Measurements from ENCODE around the gene GGT5. TPM values are rescaled to one million over a fixed set of nuclear protein-coding genes. Genes with fewer than 3 reads are reported as not detected.
A peak's percentile ranks its signal among the peaks of the same experiment; 100 is the strongest.

Gene GGT5
- total RNA-seq, 2 experiments from 2014 or later = not detected

DNA sequence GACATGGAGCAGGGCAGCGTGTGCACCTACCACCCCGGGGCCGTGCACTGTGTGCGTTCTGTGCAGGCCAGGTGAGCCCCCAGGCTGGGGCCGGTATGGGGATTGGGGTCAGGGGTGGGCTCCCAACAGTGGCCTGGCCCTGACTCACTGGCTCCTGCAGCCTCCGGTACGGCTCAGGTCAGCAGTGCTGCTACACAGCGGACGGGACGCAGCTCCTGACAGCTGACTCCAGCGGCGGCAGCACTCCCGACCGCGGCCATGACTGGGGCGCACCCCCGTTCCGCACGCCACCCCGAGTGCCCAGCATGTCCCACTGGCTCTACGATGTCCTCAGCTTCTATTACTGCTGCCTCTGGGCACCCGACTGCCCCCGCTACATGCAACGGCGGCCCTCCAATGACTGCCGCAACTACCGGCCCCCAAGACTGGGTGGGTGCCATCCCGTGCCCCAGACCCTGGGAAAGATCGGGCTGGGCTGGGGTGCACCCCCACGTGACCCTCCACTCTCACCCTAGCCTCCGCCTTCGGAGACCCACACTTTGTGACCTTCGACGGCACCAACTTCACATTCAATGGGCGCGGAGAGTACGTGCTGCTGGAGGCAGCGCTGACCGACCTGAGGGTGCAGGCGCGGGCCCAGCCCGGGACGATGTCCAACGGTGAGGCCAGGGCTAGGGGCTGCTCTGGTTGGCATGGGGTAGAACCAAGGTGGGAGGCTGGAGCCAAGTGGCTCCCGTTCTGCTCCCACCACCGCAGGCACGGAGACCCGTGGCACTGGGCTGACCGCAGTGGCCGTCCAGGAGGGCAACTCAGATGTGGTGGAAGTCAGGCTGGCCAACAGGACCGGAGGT, 59.2 kb downstream of the GGT5 start:
- H3K4me3 Mint-ChIP-seq = no peak overlapping the region
- TF ChIP-seq, protein P1, sequence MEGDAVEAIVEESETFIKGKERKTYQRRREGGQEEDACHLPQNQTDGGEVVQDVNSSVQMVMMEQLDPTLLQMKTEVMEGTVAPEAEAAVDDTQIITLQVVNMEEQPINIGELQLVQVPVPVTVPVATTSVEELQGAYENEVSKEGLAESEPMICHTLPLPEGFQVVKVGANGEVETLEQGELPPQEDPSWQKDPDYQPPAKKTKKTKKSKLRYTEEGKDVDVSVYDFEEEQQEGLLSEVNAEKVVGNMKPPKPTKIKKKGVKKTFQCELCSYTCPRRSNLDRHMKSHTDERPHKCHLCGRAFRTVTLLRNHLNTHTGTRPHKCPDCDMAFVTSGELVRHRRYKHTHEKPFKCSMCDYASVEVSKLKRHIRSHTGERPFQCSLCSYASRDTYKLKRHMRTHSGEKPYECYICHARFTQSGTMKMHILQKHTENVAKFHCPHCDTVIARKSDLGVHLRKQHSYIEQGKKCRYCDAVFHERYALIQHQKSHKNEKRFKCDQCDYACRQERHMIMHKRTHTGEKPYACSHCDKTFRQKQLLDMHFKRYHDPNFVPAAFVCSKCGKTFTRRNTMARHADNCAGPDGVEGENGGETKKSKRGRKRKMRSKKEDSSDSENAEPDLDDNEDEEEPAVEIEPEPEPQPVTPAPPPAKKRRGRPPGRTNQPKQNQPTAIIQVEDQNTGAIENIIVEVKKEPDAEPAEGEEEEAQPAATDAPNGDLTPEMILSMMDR (IDR thresholded peaks at IDR 0.05) = no peak
- intact Hi-C loops (cut with DNase I, micrococcal nuclease) = loop anchor here in 1 of 2 experiments (10.0 kb wide), 1 partner anchor 59 kb away; the partner anchor contains the start of gene GGT5
- Histone ChIP-seq H3K27me3 (ENCODE audit: control insufficient read depth in 1 of 2, insufficient read depth in 2 of 2, low read length in 2 of 2) (no peaks in the 10 kb centered on the region), H3K27ac (ENCODE audit: low read depth in 1 of 2, low read length in 2 of 2) (no peak overlapping the region), H3K9me3 (ENCODE audit: control insufficient read depth in 1 of 2, insufficient read depth in 1 of 2, low read length in 2 of 2) (no peaks in the 10 kb centered on the region), H3K36me3 (ENCODE audit: insufficient read depth, low read length) (no peaks in the 10 kb centered on the region), H3K4me3 (ENCODE audit: low read length) (no peak overlapping the region), H3K4me1 (ENCODE audit: insufficient read depth, low read length) (peaks cover 6% of the 10 kb centered on the region)
- no peaks in the 10 kb centered on the region for H3K9me3 Mint-ChIP-seq
- POLR2A ChIA-PET = no interaction called here
- CTCF ChIA-PET = no interaction called here
- H3K4me1 Mint-ChIP-seq (ENCODE audit: low read depth) = no peaks in the 10 kb centered on the region
- H3K27me3 Mint-ChIP-seq = no peaks in the 10 kb centered on the region
- peak in 1 of 14 experiments; percentile 18 for DNase-seq
- ATAC-seq (ENCODE audit: poor library complexity) = no peak
- H3K36me3 Mint-ChIP-seq (ENCODE audit: low read depth) = no peaks in the 10 kb centered on the region
- no peak overlapping the region for H3K27ac Mint-ChIP-seq

DNA sequence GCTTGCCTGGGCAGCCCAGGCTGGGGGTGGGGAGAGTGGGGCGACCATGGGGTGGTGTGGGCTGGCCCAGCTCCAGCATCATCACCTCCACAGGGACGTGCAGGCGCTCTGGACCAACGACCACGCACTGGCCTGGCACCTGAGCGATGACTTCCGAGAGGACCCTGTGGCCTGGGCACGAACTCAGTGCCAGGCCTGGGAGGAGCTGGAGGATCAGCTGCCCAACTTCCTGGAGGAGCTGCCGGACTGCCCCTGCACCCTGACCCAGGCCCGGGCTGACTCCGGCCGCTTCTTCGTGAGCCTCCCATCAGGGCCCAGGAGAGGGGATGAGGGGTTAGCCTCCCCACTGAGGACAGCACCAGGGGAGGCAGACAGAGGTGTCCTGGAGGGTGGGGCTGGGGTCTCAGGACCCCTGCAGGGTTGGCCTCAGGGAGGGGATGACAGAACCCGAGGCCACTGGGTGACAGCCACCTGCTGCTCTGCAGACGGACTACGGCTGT, 59.8 kb downstream of the GGT5 start:
- Mint-ChIP-seq H3K27ac (no peak overlapping the region), H3K9me3 (no peaks in the 10 kb centered on the region)
- H3K27me3 ChIP-seq (ENCODE audit: control insufficient read depth in 1 of 2, insufficient read depth in 2 of 2, low read length in 2 of 2) = no peaks in the 10 kb centered on the region

DNA sequence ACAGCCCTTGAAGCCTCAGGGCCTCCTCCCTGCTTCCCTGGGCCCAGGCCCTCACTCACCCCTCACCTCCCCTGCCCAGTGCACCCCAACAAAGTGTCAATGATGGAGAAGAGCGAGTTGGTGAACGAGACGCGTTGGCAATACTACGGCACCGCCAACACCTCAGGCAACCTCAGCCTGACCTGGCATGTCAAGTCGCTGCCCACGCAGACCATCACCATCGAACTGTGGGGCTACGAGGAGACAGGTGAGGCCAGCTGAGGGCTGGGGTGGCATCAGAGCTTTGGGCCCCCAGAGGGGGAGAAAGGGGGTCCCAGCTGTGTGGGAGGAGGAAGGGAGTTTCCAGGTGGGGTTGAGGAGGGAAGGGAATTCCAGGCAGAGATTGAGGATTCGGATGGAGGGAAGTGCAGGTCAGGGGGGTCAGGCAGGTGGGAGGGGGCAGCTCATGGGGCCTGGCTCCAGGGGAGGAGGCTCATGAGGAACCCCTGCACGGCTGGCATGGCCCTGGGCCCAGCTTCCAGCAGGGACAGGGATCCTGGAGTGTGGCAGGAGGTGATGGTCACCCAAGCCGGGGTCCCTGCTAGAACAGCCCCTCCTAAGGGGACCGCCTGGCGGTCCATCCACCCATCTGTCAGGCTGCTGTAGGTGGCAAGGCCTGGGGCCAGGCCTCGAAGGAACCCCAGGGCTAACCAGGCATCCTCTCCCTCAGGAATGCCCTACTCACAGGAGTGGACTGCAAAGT, 60.7 kb downstream of the GGT5 start:
- H3K27me3 ChIP-seq (ENCODE audit: control insufficient read depth in 1 of 2, insufficient read depth in 2 of 2, low read length in 2 of 2) = no peaks in the 10 kb centered on the region
- DNase-seq (no peak), ATAC-seq (ENCODE audit: poor library complexity) (no peak)
- peaks cover 2% of the 10 kb centered on the region for H3K4me1 ChIP-seq (ENCODE audit: insufficient read depth, low read length)
- no peak overlapping the region for H3K4me3 ChIP-seq (ENCODE audit: low read length)
- H3K27ac ChIP-seq (ENCODE audit: low read depth in 1 of 2, low read length in 2 of 2) = no peak overlapping the region
- Mint-ChIP-seq H3K4me1 (ENCODE audit: low read depth) (no peaks in the 10 kb centered on the region), H3K9me3 (no peaks in the 10 kb centered on the region), H3K27ac (no peak overlapping the region), H3K4me3 (no peak overlapping the region), H3K27me3 (no peaks in the 10 kb centered on the region), H3K36me3 (ENCODE audit: low read depth) (no peaks in the 10 kb centered on the region)
- POLR2A ChIA-PET = no interaction called here
- no peaks in the 10 kb centered on the region for H3K9me3 ChIP-seq (ENCODE audit: control insufficient read depth in 1 of 2, insufficient read depth in 1 of 2, low read length in 2 of 2)
- H3K36me3 ChIP-seq (ENCODE audit: insufficient read depth, low read length) = no peaks in the 10 kb centered on the region
- TF ChIP-seq, protein P1 (IDR thresholded peaks at IDR 0.05) = no peak
- intact Hi-C loops (cut with DNase I, micrococcal nuclease) = loop anchor here in 1 of 2 experiments (10.0 kb wide), 1 partner anchor 61 kb away; the partner anchor contains the start of gene GGT5
- CTCF ChIA-PET = no interaction called here

More for the DNA sequence above, 59.8 kb downstream of the GGT5 start:
- ATAC-seq (ENCODE audit: poor library complexity) (no peak), DNase-seq (no peak)
- no peak overlapping the region for H3K27ac ChIP-seq (ENCODE audit: low read depth in 1 of 2, low read length in 2 of 2)
- CTCF ChIA-PET = no interaction called here
- TF ChIP-seq, protein P1 (IDR thresholded peaks at IDR 0.05) = no peak
- Mint-ChIP-seq H3K36me3 (ENCODE audit: low read depth) (no peaks in the 10 kb centered on the region), H3K27me3 (no peaks in the 10 kb centered on the region), H3K4me3 (no peak overlapping the region), H3K4me1 (ENCODE audit: low read depth) (no peaks in the 10 kb centered on the region)
- intact Hi-C loops (cut with DNase I, micrococcal nuclease) = loop anchor here in 1 of 2 experiments (10.0 kb wide), 1 partner anchor 60 kb away; the partner anchor contains the start of gene GGT5
- peaks cover 6% of the 10 kb centered on the region for H3K4me1 ChIP-seq (ENCODE audit: insufficient read depth, low read length)
- POLR2A ChIA-PET = no interaction called here
- H3K36me3 ChIP-seq (ENCODE audit: insufficient read depth, low read length) = no peaks in the 10 kb centered on the region
- H3K4me3 ChIP-seq (ENCODE audit: low read length) = no peak overlapping the region
- no peaks in the 10 kb centered on the region for H3K9me3 ChIP-seq (ENCODE audit: control insufficient read depth in 1 of 2, insufficient read depth in 1 of 2, low read length in 2 of 2)

Measured in CD4-positive, alpha-beta T cell (primary cell).